Epidermal melanocyte (primary cell): ENCODE measurements around the gene CCRL2.
"Not testable (repeated sequence)": the region's sequence is repeated elsewhere in the genome, so short reads cannot be mapped to it uniquely, and the experiment has no call there.

Experiments
- DNase-seq: peaks from one replicate; pipeline ENCODE4 v3.0.0; 2011; ENCODE audit warnings: low spot score; ENCODE audit not compliant: insufficient read length

The CCRL2 gene

DNA sequence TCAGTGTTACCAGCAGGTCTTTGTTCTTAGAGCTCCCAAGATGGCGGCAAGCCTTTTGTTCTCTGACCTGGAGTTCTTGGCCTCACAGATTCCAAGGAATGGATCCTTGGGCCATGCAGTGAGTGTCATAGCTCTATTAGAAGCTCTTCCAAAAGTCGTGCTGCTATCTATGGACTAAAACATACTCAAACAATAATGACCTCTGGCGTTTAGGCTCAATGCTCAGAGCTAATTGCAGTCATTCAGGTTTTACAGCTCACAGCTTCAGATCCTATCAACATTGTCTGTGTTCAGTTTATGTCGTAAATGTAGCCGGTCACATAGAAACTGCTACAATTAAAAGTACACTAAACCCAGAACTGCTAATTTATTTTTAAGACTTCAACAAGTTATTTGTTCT lies 22.2 kb downstream of the CCRL2 start:
- no peak for DNase-seq

DNA sequence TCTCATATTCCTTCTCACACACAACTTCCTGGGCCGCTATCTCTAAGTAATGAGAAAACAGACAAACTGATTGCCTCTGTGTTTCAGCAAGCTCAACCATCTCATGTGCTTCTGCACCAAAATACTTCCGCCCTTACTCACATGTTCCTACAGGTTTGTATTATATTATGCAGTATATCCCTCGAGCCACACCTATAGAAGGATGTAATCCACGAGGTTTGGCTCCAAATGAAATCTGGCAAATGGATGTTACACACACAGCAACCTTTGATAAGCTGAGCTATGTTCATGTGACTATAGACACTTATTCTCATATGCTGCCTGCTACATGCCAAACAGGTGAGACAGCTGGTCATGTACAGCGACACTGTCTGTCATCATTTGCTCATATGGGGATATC lies 22.6 kb downstream of the CCRL2 start:
- DNase-seq = no peak

DNA sequence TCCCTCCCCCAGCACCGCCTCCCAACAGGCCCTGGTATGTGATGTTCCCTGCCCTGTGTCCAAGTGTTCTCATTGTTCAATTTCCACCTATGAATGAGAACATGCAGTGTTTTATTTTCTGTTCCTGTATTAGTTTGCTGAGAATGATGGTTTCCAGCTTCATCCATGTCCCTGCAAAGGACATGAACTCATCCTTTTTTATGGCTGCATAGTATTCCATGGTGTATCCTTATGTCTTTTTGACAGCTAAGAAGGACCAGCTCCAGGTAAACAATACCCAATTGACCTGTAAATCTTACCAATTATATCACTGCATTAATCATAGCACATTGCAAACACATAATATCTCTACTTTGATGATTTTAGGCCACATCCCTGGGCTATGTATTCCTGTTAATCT lies 23.8 kb downstream of the CCRL2 start:
- not testable (repeated sequence) for DNase-seq

DNA sequence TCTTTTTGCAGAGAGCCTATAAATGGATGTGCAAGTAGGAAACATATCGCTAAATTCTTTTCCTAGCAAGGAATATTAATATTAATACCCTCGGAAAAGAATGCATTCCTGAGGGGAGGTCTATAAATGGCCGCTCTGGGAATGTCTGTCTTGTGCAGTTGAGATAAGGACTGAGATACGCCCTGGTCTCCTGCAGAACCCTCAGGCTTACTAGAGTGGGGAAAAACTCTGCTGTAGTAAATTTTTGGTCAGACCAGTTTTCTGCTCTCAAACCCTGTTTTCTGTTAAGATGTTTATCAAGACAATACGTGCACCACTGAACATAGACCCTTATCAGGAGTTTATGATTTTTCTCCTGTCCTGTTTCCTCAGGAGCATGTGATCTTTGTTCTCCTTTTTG lies 24.8 kb downstream of the CCRL2 start:
- not testable (repeated sequence) for DNase-seq

DNA sequence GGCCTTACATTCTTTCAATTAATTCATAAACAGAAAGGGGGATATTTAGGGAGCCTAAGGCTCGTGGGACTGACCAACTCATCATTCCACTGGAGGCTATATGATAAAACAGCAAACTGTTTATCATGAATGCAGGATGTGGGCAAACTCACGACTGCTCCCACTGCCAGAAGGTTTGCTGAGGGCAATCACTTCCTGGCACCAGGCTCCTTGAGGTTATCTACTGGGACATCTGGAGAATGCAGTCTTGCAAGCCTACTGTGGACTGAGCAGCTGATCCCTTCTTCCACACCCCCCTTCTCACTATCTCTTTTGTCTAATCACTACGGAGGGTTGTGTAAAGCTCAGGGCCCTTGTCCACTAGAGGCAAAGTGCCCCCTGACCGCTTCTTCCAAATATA lies 26.1 kb downstream of the CCRL2 start:
- DNase-seq = not testable (repeated sequence)

DNA sequence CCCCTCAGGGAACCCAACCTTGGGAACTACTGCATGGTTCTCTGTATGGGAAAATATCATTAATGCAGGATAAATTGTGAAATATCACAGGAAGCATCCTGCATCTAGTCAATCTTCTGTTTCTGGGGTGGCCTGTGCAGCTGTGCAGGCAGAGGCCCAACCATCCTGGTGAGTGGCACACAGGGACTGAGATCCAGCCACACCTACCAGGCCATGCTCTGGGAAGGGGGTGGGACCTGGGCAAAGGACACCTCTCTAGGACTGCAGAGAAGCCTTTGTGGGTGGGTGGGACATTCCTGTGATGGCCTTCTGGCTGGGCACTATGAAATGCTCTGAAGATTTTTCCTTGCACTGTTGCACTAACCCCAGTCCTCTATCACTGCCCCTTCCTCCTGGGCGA lies 26.8 kb downstream of the CCRL2 start:
- no peak for DNase-seq

DNA sequence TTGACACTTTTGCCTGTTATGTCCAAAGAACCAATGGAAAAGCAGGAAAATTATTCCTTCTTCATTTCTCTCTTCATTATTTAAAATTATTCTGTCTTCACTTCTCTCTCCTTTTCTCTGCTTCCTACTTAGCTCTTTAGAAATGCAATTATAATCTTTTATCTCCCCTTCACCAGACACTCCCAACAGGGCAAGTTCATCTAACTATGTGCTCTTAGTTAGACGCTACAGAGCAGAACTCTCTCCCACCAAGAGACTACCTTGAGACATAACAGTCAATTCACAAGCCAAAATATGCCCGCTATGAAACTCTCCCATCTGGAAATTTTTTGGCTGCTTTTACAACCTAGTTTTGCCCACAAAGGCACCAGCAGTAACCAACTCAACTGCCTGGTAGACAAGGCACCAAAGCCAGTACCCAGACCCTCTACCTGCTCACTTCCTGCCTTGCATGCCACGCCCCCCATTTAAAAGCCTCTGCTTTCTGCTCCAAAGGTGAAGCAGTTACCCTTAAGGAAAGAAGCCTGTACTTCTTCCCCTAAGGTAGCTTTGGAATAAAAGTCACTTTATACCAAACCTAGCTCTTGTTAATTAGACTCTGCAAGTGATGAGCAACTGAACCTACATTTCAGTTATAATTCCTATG lies 28.1 kb downstream of the CCRL2 start:
- no peak for DNase-seq

DNA sequence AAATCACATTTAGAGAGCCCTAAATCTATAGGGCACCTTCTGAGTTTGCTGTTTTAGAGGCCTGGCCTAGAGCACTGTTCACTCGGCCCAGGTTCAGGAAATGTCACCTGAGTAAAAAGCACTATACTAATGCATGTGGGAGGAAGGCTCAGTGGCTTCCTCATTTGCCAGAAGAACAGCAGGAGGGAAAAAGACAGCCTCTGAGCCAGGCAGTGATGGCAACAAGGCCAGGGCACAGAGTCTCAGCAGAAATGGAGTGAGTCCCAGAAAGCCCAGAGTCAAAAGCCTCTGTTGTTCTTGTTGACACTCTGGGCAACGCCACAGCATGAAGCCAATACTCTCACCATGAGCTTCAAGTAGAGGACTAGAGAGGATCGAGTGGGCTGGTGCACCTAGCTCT lies 31.8 kb downstream of the CCRL2 start:
- DNase-seq = no peak

DNA sequence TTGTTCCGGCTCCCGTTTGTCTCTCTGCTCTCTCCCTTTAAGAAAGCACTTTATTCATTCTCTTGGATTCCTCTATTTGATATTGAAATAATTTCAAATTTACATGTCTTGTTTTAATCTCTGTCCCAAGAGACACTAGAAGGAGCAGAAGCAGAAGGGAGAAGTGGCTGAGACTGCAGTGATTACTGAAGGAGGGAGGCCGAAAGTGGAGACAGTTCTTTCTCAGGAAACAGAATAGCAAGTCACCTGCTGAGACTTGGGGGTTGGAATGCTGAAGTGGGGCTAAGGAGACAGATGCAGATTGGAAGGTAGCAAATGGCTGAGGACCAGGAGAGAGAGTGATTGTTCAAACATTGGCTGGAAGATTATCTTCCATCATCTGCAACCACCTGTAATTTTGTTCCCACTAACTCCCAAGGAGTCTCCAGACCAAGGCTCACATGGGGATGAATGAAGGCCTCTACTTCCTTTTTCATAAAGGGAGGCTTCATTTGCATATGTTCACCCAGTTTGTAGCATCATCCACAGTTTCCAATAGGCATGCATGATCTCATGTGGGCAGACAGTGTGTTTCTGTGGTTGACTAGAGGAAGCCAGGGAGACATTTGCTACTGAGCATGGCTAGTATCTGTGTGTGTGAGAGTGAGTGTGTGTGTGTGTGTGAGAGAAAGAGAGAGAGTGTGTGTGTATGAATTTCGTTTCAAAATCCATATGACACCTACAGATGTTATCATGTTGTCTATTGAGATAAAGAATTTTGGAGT lies 33.7 kb downstream of the CCRL2 start:
- DNase-seq = no peak

DNA sequence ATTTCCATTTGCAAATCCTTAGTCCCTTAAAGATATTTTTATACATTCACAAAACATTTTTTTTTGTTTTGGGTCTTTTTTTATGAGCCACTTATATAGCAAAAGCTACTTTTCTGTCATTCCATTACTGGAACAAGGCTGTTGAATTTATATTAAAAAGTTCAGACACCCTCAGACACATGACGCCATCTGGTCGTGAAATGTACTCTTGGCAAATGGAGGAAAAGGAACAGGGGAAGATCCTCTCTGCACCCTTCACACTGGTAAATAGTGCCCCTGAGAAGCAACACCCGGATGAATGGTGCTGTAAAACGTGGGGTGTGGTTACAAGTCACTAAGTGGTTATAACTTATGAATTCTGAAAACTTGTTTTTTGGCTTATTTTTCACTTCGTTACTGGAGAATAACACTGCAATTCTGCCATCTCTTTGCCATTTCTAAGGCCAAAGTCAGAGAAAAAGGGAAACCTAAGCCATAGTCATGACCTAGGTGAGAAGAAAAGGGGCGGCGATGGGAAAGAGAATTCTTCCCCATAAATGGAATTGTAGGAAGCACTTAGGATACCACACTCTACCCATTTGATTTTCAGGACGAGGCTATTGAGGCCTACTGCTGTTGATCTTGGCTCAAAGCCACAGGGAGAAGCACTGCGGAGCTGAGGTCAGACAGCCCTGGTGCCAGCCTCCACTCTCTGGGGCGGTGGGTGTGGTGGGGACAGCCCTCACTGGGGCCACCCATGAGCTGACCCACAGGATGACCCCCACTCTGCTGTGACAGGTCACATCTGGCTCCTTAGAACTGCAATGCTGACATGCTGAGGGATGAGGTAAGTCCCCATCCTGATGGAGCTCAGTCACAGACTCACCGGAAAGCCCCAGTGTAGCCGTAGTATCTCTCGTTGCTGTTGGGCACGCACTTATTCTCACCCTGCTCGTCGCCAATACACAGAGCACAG lies 35.8 kb downstream of the CCRL2 start:
- no peak for DNase-seq

DNA sequence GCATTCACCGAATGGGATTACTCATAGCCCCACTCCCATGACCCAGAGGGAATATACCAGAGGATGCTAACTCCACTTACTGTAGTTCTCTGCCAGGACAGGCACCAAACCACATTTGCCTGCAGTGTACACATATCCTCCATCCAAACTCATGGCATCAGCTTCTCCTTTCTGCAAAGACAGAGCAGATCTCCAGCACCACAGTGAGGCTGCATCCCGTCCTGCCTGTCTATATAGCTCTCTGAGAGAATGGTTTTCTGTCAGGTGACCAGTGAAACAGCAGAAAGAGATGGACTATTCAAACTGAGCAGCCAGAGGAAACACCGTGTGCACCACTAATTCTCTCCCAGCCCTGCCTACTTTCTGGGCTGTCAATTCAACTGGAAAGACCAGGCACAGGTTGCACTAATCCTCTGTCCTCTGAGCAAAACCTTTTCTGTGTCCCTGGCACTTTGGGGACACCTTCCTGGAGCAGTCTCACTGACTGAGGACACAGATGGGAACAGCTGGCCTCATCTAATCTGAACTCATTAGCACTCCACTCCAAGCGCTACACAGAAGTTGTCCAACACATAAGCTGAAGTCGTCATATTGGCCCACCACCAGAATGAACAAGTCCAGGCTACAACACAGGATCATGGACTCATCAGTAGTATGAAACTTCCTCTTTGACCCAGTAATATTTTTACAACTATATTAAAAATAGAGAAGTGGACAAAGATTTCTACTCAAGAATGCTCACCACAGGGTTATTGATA lies 40.3 kb downstream of the CCRL2 start:
- DNase-seq = no peak

DNA sequence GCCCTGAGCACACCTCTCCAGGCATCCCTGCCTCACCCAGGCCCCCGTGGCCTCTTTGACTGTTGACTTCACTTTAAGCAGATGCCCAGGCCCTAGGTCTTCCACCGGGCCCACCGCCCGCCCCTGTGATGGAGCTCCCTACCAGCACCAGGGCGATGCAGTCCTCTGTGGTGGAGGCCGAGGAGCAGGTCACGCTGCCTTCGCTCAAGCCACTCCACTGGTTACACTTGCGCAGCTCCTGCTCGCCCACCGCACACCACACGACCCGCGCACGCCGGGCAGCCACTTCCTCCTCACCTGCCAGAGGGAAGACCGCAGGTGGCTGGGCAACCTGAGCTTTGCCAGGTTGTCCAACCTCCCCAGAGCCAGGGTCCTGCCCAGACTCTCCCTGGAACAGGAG lies 41.7 kb downstream of the CCRL2 start:
- DNase-seq = no peak

DNA sequence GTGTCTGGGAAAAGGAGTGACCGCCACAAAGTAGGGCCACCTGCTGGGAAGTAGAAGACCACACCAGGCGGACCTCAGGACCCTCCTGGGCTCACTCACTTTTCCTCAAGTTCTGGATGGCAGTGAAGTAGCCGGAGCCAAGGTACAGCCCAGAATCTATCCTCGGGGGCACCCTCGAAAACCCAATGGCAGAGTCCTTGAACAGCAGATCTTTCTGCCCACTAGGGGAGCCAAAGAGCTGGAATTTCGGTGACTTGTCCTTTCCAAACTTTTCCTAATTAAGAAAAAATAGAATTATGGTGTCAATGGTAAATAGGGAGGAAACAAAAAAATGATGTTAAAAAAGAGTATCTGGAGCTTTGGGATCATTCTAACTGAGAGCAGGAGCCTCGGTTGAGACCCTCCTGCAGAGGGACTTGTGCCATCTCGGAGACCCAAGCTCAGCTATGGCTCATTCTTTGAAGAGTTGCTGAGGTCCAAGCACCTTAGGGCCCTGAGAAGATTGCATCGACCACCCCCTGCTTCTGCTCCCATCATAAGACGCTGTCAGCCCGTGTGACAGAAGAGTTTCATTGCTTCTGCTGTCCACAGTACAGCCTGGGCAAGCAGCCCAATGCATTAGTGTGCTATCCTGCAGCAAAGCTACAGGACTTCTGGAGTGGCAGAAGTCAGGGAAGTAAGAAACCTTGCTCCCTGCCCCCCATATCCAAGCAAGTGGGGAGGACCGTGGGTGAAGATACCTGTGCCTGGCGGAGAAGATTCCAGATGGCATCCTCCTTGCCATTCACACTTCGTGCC lies 42.9 kb downstream of the CCRL2 start:
- DNase-seq = no peak

DNA sequence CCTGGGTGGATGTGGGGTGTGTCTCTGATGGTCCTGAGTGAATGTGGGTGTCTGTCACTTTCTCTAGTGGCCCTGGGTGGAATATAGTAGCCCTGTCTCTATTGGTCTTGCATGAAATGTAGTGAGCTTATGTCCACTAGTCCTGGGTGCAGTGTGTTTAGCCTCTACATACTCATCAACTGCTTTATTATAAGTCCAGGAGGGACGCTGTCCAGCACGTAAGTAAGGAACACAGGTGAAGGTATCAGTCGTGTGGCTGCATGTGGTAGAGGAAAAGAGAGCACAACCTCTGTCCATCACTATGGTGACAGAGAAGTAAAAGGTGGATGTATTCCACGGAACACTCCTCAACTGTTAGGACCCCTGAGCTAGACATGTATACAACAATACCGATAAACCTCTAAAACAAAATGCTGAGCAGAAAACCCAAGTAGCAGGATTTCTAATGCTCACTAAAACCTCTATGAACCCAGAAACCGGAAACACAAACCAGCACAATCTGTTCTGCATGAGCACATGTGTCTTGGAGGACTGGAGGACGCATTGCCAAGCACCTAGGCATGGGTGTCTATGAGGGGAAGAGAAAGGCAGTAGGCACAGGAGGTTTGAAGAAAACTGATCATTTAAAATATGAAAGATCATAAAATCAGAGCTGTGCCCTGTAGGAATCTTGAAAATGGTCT lies 46.6 kb downstream of the CCRL2 start:
- no peak for DNase-seq

DNA sequence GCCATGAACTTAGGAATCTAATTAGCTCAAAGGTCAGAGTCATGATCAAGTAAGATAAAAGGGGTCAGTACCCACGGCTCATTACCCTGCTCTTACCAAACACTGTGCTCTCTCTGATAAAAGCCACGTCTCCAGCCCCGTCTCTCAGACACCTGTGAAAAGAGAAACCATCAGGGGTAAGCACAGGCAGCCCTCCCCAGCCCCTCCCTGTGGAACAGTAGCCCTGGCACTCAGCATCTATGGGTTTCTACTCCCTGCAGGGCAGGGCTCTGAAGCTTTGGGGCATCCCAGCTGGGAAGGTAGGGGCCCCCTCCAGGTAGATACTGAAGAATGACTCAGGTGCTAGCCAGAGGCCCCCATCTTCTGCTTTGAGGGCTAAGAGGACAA lies 47.1 kb downstream of the CCRL2 start:
- DNase-seq = no peak

DNA sequence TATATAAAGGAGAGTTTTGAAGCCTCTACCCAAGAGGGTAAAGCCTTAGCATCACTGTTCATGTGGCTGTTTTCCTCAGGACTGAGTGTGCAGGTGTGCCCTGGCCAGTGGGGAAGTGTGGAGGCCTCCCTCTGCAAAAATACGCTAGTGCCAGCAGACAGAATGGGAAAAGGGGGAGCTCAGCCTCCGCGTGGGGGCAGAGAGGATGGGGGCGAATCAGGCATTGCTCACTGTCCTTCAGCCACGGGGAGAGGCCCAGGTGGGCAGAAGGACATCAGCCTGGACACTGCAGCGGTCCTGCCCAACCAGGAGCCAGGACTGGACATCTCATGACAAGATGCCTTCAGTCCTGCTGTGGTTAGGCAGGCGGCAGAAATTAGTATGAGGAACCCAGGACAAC lies 47.5 kb downstream of the CCRL2 start:
- DNase-seq = no peak

DNA sequence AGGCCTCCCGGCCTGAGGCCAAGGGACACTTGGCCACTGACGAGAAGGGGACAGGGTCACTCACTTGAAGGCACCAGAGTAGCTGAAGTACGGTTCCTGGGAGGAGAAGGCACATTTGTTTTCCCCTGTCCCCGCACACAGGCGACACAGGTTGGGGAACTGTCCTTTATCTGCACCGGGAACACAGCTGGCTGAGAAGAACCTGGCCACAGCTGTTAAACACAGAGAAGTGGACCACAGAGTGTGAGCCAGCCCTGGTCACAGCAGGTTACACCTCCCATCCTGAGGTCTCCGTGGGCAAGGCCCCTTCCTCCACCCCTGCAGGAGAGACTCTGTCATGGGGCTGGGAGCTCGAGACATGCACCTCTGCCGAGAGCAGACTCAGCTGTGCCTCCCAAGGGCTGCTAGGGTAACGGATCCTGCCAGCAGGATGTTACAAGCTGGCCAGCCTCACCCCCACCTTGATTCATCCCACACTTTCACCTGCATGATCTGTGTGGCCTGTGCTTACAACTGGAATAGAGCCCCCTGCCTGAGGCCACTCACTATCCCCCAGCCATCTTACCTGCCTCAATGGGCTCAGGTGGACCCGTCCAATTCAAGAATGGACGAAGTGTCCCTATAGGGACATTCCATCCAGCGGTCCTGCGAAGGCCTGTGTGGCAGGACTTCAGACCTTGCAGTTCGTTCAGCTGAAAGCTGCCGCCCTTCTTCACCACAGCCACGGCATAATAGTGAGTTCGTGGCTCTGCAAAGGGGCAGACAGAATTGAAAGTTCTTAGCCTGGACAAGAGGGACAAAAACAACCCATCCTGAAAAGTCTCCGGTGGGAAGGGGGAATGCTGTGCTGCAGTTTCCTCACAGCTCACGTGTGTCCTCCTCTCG lies 48.4 kb downstream of the CCRL2 start:
- DNase-seq = no peak

DNA sequence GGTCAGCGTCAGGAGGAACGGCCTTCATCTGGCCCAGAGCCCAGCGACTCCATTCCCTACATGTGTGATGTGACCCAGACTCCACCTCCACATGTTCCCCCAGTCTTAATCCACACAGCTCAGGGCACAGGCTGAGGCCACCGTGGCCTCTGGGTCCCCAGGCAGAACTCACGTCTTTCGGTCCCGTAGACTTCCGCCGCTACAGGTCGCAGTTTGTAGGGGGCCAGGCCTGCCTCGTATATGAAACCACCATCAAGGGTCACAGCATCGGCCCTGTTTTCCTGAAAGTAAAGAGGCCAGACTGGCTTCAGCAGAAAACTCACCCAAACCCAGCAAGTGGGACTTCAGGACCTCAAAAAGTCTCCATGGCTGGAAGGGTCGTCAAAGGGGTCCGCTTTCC lies 49.1 kb downstream of the CCRL2 start:
- no peak for DNase-seq
